GM12873 (cell line): ENCODE measurements around the gene PGAP6.
A peak's percentile ranks its signal among the peaks of the same experiment; 100 is the strongest.

Experiments
- CTCF ChIP-seq: IDR thresholded peaks from 2 replicates; pipeline ENCODE4 v1.5.1; 2012; ENCODE audit warnings: low read depth, mild to moderate bottlenecking, moderate library complexity, low read length, control low read depth; ENCODE audit not compliant: insufficient read depth; ENCODE audit errors: missing control alignments

The PGAP6 gene

GRCh38 chr16:425082-425718, 43.4 kb upstream of the PGAP6 start, which contains the start of gene RAB11FIP3:
TSS of gene RAB11FIP3 (plus strand) at chr16:425649. CDS start at chr16:426007, 358 bp downstream.
- peak; percentile 39 for TF ChIP-seq CTCF

DNA sequence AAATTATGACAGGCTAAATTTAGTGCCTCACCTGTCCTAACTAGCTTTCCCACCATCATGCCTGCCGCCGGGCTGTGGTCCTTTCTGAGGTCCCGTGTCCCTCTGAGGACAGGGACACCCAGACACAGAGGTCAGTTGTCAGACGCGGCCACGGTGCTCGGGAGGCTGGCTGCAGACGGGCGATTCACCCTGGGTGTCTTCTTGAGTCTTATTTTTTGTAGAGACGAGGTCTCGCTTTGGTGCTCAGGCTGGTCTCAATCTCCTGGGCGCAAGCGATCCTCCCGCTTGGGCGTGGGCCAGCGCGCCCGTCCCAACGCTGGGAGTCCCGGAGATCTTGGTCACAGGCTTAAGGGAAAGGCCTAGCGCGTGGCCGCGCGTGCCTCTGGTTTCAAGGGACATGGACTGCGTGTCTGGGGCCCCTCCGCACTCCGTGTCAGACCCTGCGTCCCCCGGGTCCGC, 42.9 kb upstream of the PGAP6 start:
- no peak for TF ChIP-seq CTCF

DNA sequence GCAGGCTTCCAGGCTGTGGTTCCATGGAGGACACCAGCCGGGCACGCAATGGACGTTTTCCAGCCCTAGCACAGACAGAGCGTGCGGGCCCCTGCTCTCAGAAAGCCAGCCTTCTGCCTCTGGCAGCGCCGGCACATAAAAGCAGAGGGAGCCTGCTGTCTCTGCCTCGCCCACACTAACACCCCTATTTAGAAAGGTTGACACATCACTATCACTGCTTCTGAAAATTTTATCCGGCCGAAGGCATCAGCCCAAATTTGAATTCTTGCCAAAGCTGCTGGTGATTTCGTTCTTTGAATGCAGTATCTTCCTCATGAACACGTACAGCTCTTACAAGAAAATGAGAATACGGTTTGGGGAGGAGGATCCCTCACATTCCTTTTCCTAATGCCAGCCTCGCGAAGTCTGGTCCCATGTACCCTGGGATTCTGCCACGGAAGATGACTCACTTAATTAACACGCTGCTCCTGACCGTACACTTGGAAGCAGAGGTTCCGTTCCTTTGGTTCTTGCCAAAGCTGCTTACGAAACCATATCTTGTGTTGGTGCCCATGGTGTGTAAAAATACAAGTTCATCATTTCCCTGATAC, 42.4 kb upstream of the PGAP6 start:
- TF ChIP-seq CTCF, result no peak

DNA sequence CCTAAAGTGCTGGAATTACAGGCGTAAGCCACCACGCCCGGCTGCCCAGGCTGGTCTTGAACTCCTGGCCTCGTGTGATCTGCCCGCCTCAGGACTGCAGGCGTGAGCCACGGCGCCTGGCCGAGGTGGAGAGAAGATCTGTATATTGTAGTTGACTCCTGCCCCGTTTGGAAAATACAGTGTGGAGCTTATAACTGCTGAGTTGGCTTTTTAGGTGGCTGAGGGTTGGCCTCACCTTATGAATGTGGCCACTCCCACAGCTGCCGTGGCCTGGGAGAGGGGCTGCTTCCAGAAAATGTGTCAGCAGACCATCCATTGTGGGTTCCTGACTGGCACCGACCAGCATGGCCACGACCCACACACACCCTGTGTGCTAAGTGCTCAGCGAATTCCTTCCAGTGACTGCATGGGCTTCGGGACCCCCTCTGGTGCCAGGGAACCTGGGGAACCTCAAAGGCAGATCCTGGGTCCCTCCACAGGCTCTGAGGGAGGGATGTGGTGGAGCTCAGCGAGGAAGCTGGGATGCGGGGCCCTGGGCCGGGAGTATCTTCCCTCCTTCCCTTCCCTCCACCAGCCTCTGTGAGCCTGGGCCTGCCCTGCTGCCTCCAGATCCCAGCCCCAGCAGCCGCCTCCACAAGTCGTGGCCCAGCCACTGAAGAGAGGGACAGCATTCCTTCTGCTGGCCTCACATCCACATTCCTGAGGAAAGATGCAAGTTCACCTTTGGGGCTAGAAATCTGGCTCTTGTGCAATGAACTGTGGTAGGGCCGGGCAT, 32.8 kb upstream of the PGAP6 start:
- TF ChIP-seq CTCF, result no peak

GRCh38 chr16:411576-412265, 29.9 kb upstream of the PGAP6 start:
- TF ChIP-seq CTCF, result no peak

GRCh38 chr16:410516-411178, 28.9 kb upstream of the PGAP6 start:
- TF ChIP-seq CTCF, result no peak
